ENCODE measurements around the gene SETD3.

SETD3 gene

DNA sequence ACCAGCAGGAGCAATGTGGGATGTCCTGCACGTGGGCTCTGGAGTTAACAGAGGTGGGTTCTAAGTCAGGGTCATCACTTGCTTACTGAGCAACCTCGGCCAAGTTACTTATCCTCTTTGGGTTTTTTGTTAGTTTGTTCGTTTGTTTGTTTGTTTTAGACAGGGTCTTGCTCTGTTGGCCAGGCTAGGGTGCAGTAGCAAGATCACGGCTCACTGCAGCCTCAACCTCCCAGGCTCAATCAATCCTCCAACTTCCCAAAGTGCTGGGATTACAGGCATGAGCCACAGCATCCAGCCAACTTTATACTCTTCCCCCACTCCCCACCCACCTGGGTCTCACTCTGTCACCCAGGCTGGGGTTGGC is 78.4 kb downstream of the SETD3 start:
- in situ Hi-C loops (cut with MboI; ENCODE audit: low sequenced_read_pairs): no loop called here

DNA sequence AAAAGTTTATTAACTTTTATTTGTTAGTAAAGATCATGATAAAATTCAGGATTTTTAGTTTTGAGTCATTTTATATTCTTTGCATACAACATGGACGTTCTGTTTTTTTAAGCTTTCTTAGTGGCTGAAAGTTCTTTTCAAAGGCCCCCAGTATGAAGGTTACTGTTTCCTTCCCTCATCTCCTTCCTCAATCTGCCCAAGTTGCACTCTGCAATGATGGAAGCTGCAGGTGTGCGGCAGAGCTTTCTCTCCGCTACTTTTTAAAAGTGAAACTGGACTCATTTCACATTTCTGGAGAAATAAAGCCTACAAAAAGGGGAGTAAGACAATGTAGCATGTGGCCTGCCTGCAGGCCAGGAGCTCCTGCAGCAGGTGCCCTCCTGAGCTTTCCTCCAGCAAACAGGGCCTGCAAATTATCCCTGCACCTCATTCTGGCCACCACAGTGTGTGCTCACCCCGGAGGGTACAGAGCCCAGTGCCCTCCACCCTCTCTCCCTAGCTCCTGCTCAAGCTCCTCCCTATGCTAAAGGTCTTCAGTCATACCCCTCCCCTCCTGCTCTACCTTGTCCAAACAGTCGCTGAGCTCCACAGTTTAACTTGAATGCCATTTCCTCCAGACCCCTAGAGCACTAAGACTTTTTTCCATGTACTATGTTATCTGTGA is 78.9 kb downstream of the SETD3 start:
- in situ Hi-C loops (cut with MboI; ENCODE audit: low sequenced_read_pairs): no loop called here

DNA sequence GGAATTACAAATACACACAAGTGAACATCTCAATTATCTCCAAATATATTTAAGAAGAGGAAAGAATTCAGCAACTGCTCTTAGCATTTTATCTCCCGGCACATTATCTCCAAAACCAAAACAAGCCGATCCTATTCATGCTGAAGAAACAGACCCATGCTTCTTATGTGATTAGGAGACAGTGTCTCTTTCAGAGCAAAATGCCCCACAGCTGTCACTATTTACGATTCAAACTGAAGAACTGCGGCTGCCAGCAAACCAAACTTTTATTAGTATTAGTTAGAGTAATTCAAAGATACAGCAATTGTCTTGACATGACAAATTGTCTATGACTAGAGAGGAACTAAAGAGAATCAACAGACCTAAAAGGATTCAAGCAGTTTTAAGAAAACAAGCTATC is 79.4 kb downstream of the SETD3 start:
- in situ Hi-C loops (cut with MboI; ENCODE audit: low sequenced_read_pairs): no loop called here

DNA sequence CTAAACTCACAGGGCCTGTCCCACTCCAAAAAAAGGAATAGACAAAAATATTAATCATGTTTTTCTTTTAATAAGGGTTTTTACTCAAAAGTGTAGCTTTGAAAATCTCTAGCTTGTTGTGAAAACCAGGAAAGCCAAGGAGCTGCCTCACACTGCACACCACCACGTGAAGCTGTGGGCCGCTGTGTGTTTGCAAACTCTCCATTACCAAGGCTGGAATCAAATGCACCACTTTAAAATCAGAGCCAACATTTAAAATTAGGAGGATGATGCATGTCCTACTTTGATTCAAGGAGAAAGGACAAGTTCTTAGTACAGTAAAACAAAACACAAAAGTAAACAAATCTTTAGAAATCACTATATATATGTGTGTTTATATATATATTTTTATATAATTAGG is 83.0 kb downstream of the SETD3 start:
- in situ Hi-C loops (cut with MboI; ENCODE audit: low sequenced_read_pairs): no loop called here

DNA sequence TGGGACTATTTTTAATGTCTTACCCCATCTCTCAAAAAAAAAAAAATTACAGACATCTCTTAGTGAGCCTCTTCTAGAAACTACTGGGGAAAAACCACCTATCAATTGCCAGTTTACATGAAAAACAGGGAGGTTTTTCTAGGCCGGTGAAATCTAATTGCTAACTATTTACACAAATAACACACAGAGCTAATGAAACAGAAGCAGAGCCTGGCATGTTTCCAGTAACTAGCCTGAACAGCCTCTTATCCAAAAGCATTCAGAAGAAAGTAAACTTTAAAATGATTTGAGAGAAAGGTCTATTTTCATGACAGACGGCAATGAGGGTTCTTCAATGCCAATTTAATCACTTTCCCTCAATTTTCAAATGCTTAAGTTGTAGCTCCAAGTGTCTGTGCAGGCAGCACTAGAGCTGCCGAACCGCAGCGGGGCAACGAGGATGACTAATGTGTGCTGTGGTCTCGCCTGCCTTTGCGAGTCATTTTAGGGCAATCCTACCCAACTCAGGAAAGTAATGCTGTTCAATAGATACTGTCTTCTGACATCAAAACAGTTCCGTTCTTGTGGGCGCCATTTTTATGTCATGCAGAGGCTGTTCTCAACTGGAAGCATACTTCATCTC is 84.6 kb downstream of the SETD3 start:
- in situ Hi-C loops (cut with MboI; ENCODE audit: low sequenced_read_pairs): no loop called here

DNA sequence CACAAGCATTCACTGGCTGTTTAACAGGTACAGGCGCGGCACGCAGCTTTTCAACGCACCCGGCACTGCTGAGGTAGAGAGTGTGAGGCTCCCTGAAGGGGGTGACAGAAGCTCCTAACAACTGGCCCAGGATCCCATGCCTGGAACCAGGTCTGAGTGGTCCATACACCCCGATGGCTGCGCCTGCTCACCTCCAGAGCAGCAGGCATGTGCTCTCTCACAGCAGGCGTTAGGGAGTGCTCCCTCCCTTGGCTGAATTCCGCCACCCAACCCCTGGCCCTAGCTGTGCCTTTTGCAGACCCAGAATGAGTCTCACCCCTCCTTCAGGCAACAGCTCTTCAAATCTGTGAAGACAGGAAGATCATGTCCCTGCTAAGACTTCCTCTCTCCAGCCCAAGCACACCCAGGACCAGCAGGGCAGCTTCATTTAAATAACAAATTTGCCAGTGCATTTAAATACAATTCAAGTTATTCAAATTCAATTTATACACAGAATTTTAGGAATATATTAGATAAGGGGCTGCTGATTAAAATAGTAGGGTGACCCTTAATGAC is 86.0 kb downstream of the SETD3 start:
- in situ Hi-C loops (cut with MboI; ENCODE audit: low sequenced_read_pairs): no loop called here

DNA sequence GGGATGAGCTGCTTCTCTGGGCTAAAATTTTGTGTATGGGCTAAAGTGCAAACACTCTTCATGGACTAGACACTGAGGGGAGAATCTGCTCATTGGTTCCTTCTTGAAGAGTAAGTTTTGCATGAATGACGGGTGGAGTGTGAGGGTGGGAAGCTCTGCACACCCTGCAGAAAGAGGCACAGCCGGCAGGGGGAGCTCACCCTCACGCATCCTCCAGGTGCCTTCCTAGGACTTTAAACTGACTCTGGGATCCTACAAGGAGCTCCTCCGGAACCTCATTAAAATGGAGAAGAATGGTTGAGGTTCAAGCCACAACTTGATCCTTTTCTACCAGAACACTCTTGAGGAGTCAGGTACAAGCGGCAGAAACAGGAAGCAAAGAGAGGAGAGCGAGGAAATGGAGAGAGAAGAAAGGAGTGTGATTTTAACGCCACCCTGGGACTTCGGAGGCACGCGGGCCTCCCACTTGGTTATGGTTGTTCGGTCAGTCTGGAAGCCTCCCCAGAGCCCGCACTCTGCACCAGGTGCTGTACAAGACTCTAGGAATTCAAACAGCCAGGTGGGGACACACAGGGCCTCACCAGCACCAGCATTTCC is 87.5 kb downstream of the SETD3 start:
- in situ Hi-C loops (cut with MboI; ENCODE audit: low sequenced_read_pairs): no loop called here

DNA sequence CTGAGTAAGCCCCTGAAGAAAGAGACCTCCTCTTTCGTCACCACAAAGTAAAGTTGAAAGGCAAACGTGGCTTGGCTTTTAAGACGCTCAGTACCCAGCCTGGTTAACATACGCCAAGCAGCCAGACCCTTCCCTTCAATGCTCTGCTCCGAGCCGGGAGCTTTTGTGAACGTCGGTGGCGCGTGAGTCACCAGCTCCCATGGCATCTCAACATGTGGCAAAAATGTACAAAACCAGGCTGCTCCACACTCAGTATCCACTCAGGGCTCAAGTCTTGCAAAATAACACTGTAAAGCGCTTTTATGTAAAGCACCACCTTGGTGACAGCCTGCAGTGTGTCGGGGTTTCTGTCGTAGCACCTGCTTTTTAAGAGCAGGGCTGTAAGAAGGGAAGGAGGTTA is 89.0 kb downstream of the SETD3 start:
- in situ Hi-C loops (cut with MboI; ENCODE audit: low sequenced_read_pairs): no loop called here

DNA sequence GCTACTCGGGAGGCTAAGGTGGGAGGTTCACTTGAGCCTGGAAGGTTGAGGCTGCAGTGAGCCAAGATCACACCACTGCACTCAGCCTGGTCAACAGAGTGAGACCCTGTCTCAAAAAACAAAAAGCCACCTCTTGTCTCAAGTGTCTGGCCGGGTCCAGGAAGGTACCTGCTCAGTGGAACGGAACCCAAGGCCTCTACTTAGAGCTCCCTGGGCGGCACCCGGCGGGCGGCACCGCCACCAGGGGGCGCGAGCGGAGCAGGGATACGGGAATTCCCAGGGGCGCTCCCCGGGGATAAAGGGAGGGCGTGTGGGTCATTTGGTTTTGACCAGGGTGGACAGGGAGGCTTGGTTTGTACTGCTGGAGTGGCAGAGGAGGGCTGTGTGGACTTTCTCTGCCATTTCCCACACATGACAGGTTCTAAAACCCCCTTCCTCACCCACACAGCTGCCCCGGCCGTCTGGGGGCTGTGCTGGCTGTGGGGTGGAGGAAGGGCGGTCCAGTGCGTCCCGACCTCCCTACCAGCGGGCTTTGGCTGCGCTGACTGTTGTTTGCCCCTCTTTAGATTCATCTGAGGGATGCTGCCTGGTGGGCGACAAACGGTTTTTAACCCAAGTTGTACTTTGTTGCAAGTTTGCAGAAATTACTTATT is 91.4 kb downstream of the SETD3 start:
- in situ Hi-C loops (cut with MboI; ENCODE audit: low sequenced_read_pairs): no loop called here

DNA sequence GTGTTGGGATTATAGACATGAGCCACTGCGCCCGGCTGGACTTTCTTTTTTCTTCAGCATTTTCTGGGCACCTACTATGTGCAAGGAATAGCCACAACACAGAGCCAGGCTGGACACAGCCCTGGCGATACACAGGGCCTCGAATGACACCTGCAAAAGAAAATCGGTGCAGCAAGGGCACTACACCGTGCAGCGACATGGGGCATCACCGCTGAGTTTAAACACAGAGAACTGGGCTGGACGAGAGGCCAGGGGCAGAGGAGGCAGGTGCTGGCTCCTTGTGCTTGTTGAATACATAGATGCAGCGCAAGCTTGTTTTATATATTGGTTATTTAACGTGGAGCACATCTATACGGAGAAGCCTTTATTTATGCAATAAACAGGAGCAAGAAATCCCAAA is 92.4 kb downstream of the SETD3 start:
- in situ Hi-C loops (cut with MboI; ENCODE audit: low sequenced_read_pairs): no loop called here

DNA sequence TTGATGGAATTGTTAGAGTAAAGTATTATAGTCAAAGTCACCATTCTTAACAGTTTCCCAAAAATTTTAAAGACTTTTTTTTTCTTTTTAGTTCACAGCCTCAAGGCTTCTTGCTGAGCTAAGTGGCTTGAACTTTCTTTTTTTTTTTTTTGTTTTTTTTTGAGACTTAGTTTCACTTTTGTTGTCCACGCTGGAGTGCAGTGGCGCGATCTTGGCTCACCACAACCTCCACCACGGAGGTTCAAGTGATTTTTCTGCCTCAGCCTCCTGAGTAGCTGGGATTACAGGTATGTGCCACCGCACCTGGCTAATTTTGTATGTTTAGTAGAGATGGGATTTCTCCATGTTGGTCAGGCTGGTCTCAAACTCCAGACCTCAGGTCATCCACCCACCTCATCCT is 92.8 kb downstream of the SETD3 start:
- in situ Hi-C loops (cut with MboI; ENCODE audit: low sequenced_read_pairs): no loop called here

DNA sequence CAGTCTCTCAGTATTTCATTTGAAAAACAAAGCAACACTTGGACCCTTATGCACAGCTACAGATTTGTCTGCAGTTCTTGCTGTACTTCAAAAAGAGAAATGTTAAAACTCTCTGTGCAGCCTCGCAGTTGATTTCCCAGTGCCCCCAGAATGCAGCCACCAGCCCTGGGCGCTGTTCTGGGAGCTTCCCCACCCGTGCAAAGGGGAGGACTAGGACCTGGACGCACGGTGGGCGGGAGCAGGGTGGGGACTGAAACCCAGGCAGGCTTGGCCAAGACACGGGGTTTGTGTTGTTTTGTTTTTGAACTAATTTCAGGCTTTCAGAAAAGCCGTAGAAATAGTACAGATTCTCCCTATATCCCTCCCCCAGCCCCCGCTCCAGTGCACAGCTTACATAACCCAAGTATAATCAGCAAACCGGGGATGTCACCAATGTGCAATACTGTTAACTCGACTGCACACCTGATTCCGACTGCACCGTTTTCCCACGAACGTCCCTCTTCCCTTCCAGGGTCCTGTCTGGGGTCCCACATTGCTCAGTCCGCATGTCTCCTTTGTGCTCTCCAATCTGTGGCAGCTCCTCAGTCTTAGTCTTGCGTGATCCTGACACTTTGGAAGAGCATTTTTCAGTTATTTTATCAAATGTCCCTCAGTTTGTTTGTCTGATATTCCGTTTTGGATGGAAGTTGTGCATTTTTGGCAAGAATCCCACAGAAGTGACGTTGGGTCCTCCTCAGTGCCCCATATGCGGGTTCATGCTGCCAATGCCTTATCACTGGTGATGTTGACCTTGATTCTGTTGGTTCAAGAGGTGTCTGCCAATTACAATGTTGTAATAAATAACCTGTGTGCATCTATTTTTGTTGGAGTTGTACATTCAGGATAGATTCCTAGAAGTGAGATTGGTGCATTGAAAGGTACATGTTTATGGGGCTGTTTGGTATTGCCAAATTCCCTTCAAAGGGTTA is 95.9 kb downstream of the SETD3 start:
- in situ Hi-C loops (cut with MboI; ENCODE audit: low sequenced_read_pairs): no loop called here

DNA sequence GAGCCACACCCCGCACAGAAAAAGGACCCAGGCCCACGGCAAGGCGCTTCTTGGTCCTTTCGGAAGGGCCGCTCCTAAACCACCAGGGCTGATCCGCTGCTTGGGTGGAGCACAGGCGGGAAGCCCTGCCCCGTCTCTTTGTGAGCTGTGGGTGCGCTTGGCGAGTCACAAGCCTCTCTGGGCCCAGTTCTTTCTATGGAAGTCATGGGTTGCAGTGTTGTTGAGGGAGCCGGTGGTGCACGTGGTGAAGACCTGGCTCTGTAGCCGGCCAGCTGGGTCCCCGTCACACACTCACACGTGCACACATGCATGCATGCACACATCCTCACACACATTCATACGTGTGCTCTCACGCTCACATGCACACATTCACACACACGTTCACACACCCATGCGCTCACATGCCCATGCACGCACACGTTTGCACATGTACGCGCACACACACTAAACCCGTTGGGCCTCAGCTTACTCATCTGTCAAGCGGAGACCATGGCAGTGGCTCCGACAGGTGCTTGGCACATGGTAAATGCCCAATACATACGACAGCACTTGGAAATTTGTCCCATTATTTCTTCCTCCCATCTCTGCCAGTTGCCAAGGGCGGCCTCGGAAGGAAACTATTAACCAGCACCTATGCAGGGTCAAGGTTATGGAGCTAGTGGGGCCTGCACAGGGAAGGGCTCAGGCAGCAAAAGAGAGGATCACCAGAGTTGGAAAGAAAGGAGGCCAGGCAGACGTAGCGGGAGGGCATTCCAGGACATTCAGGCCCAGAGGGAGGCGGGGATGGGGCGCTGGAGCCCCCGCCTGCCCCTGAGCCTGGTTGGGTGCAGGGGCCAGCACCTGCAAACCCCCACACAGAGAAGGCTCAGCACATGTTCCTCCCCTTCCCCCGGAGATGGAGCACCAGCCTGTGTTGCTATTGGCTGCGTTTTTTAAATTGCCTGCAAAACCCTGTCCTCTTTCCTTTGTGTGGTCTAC is 96.9 kb downstream of the SETD3 start:
- in situ Hi-C loops (cut with MboI; ENCODE audit: low sequenced_read_pairs): no loop called here

DNA sequence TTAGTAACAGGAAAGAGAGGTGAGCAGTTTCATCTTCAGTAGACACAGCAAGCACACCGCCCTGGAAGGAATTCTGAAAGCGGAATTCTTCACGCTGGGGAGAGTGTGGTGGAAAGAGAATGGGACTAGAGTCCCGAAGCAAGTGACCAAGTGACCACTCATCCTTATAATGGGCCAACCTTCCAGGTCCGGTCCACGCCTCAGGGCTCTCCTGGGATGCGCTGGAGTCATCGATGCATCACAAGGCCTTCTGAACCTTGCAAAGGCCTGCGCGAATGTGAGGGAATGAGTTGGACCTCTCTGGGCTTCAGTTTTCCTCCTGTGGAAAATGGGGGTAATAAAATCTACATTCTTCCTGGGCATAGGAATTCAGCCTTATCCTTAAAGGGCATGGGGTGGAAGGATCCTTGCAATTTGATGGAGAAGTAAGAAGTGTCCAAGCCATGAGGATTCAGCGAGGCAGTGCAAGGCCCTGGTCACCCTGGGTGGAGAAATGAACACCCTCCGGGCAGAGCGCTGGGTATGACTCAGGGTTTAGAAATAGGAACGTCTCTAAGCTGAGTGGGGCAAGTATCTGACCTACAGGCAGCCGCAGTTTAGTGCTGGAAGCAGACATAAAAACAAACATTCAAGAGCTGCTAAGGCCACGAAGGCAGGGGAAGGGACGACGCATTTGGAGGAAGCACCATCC is 97.7 kb downstream of the SETD3 start:
- in situ Hi-C loops (cut with MboI; ENCODE audit: low sequenced_read_pairs): no loop called here

DNA sequence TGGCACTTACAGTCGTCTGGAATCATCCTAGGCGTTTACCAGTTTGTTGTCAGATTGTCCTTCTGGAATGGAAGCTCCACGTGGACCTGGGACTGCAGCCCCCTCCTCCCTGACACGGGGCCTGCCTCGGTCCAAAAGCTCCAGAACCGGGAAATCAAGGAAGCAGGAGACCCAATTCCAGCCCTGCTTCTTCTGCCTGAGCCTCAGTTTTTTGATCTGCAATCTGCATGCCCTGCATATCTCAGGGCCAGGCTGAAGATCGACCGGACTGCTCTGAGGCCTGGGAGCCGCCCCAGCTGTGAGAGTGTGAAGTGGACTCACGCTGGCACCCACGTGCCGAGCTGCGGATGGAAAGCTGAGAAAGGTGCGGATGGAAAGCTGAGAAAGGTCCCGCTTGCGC is 98.6 kb downstream of the SETD3 start:
- in situ Hi-C loops (cut with MboI; ENCODE audit: low sequenced_read_pairs): no loop called here

DNA sequence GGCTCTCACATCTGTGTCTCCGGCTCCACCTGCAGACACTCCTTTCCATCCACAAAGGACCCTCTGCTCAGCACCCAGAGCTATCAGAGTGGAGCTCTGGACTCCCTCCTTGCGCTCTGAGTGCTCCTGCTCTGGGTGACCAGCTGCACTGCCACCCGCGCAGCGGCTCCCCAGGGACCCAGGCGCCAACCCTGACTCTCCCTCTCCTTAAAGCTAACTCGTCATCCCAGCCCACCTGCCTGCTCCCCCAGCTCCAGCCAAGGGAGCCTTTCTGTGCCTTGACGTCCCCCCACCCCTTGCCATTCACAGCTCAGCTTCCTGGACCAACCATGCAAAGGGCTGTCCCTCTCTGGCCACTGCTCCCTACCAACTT is 99.0 kb downstream of the SETD3 start:
- in situ Hi-C loops (cut with MboI; ENCODE audit: low sequenced_read_pairs): no loop called here

DNA sequence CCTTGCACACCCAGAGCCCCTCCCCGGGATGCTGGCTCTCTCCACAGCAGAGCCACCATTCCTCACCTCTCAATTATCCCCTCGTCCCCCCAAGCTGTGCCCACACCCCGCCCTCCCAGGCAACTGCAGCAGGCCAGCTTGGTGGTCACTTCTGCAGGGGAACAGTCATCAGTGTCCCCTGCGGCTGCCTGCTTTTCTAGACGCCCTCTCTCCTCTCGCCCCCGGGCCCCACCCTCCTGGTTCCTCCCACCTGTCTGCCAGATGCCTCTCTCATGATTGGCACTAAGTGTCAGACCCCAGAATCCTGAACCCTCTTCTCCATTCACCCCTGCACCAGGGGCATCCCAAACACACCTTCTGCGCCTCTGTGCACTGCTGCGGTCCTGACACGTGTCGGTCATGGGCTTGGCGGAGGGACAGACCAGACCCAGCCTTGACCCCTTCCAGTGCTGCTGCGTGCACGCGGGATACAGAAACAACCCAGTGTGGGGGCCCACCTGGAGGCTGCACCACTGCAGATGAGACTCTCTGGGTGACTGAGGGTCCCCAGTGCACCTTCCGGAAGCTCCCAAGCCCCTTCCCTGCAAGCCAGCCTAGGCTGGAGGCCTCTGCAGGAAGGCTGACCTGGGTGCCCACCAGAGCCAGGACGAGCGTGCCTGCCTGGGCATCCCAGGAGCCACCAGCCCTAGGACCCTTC is 99.5 kb downstream of the SETD3 start:
- in situ Hi-C loops (cut with MboI; ENCODE audit: low sequenced_read_pairs): no loop called here

DNA sequence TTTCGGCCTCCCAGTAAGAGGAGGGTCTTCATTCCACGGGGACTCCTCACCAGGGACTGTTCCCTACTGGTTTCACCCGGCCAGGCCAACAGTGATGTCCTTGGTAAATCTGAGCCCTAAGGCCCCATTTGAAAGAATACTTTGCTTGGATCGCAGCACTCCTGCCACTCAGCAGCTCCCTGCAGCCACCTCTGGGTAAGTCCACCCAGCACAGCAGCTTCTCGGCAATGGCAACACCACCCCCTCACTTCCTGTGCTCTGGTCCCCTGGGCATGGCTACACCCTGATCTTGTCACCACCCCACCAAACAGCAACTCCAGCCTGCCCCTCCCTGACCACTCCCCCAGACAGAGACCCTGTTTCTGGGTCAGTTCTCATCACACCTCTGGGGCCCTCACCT is 100.3 kb downstream of the SETD3 start:
- in situ Hi-C loops (cut with MboI; ENCODE audit: low sequenced_read_pairs): no loop called here

Data from HL-60/S4 treated with phorbol 12-myristate 13-acetate at 8.2 ng/mL for 4 days and 3 days (cell line).